ENCODE results near the gene NOS2.
"Not testable (repeated sequence)": the region's sequence is repeated elsewhere in the genome, so short reads cannot be mapped to it uniquely, and the experiment has no call there.

DNA sequence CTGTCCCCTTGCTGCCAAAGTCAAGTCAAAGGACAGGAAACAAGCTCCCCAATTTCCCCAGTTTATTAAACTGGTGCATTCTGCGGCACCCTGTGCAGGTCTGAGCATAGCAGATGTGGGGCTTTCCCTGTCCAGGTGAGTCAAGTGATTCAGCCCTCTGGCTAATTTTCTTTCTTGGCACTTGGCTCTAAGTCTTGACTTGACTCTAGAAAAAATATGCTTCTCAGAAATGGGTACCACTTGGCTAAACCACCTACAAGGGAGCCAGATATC is 40.0 kb upstream of the NOS2 start:
- TF ChIP-seq, protein P1, sequence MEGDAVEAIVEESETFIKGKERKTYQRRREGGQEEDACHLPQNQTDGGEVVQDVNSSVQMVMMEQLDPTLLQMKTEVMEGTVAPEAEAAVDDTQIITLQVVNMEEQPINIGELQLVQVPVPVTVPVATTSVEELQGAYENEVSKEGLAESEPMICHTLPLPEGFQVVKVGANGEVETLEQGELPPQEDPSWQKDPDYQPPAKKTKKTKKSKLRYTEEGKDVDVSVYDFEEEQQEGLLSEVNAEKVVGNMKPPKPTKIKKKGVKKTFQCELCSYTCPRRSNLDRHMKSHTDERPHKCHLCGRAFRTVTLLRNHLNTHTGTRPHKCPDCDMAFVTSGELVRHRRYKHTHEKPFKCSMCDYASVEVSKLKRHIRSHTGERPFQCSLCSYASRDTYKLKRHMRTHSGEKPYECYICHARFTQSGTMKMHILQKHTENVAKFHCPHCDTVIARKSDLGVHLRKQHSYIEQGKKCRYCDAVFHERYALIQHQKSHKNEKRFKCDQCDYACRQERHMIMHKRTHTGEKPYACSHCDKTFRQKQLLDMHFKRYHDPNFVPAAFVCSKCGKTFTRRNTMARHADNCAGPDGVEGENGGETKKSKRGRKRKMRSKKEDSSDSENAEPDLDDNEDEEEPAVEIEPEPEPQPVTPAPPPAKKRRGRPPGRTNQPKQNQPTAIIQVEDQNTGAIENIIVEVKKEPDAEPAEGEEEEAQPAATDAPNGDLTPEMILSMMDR (IDR thresholded peaks at IDR 0.05; ENCODE audit: insufficient read depth, low read depth, low read length): not testable (repeated sequence)
- TF ChIP-seq EZH2 (IDR thresholded peaks at IDR 0.05; ENCODE audit: insufficient read depth, low read length): not testable (repeated sequence)
